ACC112 (cell line): ENCODE data around the gene NFIL3.
"Not testable (repeated sequence)": the region's sequence is repeated elsewhere in the genome, so short reads cannot be mapped to it uniquely, and the experiment has no call there.

Source experiments
- H2AFZ ChIP-seq: fragments of 200-600 bp; sonication (generic); one replicate; pipeline ENCODE4 v1.6.0; 2017; ENCODE audit warnings: antibody characterized with exemption, low read length; ENCODE audit not compliant: unreplicated experiment
- H3K27ac ChIP-seq: fragments of 200-600 bp; sonication (generic); 2 replicates; pipeline ENCODE4 v1.5.1; 2014; ENCODE audit warnings: low read depth, mild to moderate bottlenecking, antibody characterized with exemption, low read length, moderate library complexity
- H3K27me3 ChIP-seq: fragments of 200-600 bp; sonication (generic); 2 replicates; pipeline ENCODE4 v1.6.1; 2014; ENCODE audit warnings: mild to moderate bottlenecking, antibody characterized with exemption, low read length, moderate library complexity, mixed read lengths; ENCODE audit not compliant: insufficient read depth
- H3K36me3 ChIP-seq: fragments of 200-600 bp; sonication (generic); 2 replicates; pipeline ENCODE4 v1.6.1; 2016; ENCODE audit warnings: mild to moderate bottlenecking, antibody characterized with exemption, low read length, moderate library complexity, mixed read lengths; ENCODE audit not compliant: insufficient read depth
- H3K4me1 ChIP-seq: fragments of 200-600 bp; sonication (generic); one replicate; pipeline ENCODE4 v1.6.1; 2016; ENCODE audit warnings: low read length, mixed read lengths; ENCODE audit not compliant: insufficient read depth, unreplicated experiment, control insufficient read depth
- H3K4me3 ChIP-seq: fragments of 200-600 bp; sonication (generic); 2 replicates; pipeline ENCODE4 v1.5.1; 2014; ENCODE audit warnings: mild to moderate bottlenecking, low read depth, low read length
- H3K79me2 ChIP-seq: fragments of 200-600 bp; sonication (generic); one replicate; pipeline ENCODE4 v1.6.0; 2016; ENCODE audit warnings: low read length; ENCODE audit not compliant: control insufficient read depth, unreplicated experiment, insufficient read depth

The NFIL3 gene

DNA sequence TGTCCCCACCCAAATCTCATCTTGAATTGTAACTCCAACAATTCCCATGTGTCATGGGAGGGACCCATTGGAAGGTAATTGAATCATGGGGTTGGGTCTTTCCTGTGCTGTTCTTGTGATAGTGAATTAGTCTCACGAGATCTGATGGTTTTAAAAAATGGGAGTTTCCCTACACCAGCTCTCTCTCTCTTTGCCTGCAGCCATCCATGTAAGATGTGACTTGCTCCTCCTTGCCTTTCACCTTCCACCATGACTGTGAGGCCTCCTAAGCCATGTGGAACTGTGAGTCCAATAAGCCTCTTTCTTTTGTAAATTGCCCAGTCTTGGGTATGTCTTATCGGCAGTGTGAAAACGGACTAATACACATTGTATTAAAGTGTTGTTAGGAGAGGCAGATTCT lies 45.6 kb downstream of the NFIL3 start:
- not testable (repeated sequence) for H3K27me3 ChIP-seq, H3K36me3 ChIP-seq, H3K79me2 ChIP-seq, H3K27ac ChIP-seq, H2AFZ ChIP-seq, H3K4me3 ChIP-seq
- peaks cover 17% of the 10 kb centered on the region for H3K4me1 ChIP-seq

- Histone ChIP-seq H3K27me3 (no peaks in the 10 kb centered on the region), H2AFZ (no peak overlapping the region)
Observed at GRCh38 chr9:91376239-91376638, 47.4 kb downstream of the NFIL3 start.

GRCh38 chr9:91374939-91375338 lies 48.7 kb downstream of the NFIL3 start:
- peaks cover 17% of the 10 kb centered on the region for H3K4me1 ChIP-seq
- no peak overlapping the region for H3K4me3 ChIP-seq
- H3K36me3 ChIP-seq = no peaks in the 10 kb centered on the region
- no peak overlapping the region for H2AFZ ChIP-seq
- H3K79me2 ChIP-seq = no peaks in the 10 kb centered on the region
- H3K27me3 ChIP-seq = no peaks in the 10 kb centered on the region
- peak overlapping the region; percentile 32; the same call in 1 of the 2 replicates for H3K27ac ChIP-seq

More at GRCh38 chr9:91376239-91376638, 47.4 kb downstream of the NFIL3 start:
- Histone ChIP-seq H3K27ac (no peak overlapping the region), H3K4me1 (peaks cover 17% of the 10 kb centered on the region), H3K79me2 (no peaks in the 10 kb centered on the region), H3K4me3 (no peak overlapping the region), H3K36me3 (no peaks in the 10 kb centered on the region)

- Histone ChIP-seq H3K79me2 (no peaks in the 10 kb centered on the region), H3K27me3 (no peaks in the 10 kb centered on the region), H3K4me1 (peaks cover 8% of the 10 kb centered on the region), H3K36me3 (no peaks in the 10 kb centered on the region), H3K4me3 (no peak overlapping the region), H2AFZ (no peak overlapping the region), H3K27ac (no peak overlapping the region)
Observed at GRCh38 chr9:91371894-91372293, 51.7 kb downstream of the NFIL3 start.

DNA sequence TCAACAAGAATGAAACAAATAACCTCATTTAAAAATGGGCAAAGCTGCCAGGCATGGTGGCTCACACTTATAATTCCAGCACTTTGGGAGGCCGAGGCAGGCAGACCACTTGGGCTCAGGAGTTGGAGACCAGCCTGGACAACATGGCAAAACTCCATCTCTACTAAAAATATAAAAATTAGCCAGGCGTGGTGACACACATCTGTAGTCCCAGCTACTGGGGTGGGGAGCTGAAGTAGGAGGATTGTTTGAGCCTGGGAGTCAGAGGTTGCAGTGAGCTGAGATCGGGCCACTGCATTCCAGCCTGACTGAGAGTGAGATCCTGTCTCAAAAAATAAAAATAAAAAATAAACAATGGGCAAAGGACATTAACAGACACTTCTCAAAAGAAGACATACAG lies 53.6 kb downstream of the NFIL3 start:
- H3K79me2 ChIP-seq, H3K4me1 ChIP-seq, H2AFZ ChIP-seq, H3K27me3 ChIP-seq, H3K27ac ChIP-seq, H3K36me3 ChIP-seq, H3K4me3 ChIP-seq: not testable (repeated sequence)

DNA sequence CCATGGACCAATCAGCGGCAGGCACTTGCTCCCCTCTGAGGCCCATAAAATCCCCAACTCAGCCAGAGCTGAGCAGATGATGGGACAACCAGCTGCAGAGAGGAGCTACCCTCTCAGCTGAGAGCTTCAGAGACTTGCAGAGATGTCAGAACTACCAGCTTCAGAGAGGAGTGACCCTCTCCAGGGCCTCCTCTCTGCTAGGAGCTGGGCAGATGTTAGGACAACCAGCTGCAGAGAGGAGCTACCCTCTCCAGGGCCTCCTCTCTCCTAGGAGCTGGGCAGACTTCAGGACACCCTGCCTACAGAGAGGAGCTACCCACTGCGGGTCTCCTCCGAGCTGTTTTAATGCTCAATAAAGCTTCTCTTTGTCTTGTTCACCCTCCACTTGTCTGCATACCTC lies 58.9 kb downstream of the NFIL3 start:
- Histone ChIP-seq H2AFZ (no peak overlapping the region), H3K27me3 (no peaks in the 10 kb centered on the region), H3K4me1 (peaks cover 14% of the 10 kb centered on the region), H3K79me2 (peaks cover 19% of the 10 kb centered on the region), H3K36me3 (no peaks in the 10 kb centered on the region), H3K27ac (no peak overlapping the region), H3K4me3 (no peak overlapping the region)

GRCh38 chr9:91364005-91364404 lies 59.6 kb downstream of the NFIL3 start:
- Histone ChIP-seq H3K36me3 (no peaks in the 10 kb centered on the region), H3K27me3 (no peaks in the 10 kb centered on the region), H2AFZ (no peak overlapping the region), H3K79me2 (peaks cover 26% of the 10 kb centered on the region), H3K4me3 (no peak overlapping the region), H3K4me1 (peaks cover 21% of the 10 kb centered on the region), H3K27ac (no peak overlapping the region)

DNA sequence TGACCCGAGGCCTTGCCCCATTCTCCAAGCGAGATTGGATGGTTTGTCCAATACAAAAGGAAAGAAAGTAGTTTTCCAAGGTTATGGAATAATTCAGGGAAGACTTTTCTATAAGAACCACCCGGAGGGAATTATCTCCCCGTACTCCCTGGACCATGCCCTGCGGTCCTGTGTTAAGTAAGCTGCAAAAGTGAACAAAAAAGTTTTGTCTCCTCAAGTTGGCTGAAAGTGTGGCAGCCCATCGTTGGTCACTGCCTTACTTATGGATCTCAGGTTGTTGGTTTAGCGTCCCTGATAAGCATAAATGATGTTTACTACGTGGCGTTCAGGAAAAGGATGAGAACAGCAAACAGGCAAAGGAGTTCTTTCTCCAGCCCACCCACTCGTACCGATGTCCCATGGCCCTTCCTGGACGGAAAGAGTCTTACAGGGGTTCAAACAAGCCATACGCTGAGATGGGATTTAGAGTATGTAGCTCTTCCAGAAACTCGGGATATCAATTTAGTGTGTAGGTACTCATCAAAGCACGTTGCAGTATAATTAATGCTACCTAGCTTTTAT lies 61.5 kb downstream of the NFIL3 start:
- Histone ChIP-seq H3K27ac (no peak overlapping the region), H3K79me2 (peaks cover 43% of the 10 kb centered on the region), H3K36me3 (no peaks in the 10 kb centered on the region), H3K27me3 (no peaks in the 10 kb centered on the region), H2AFZ (peak overlapping the region; percentile 99), H3K4me3 (peak overlapping the region; percentile 89), H3K4me1 (peaks cover 22% of the 10 kb centered on the region)

GRCh38 chr9:91361291-91362050 lies 62.2 kb downstream of the NFIL3 start, which contains the start of gene AUH:
AUH (minus strand) TSS chr9:91361918; CDS start chr9:91361889, 29 bp downstream.
- Histone ChIP-seq H3K79me2 (peaks cover 47% of the 10 kb centered on the region), H2AFZ (peak within 1 kb of the TSS; percentile 99), H3K27ac (peak within 1 kb of the TSS; percentile 1; the same call in 1 of the 2 replicates), H3K27me3 (no peaks in the 10 kb centered on the region), H3K4me1 (peaks cover 22% of the 10 kb centered on the region), H3K4me3 (peak within 1 kb of the TSS; percentile 89), H3K36me3 (no peaks in the 10 kb centered on the region)

- H3K36me3 ChIP-seq = 0 out of 2 replicates have a peak, but pooled peaks cover under 1% of the 10 kb centered on the region
- H3K4me1 ChIP-seq = peaks cover 22% of the 10 kb centered on the region
- peak overlapping the region; percentile 89 for H3K4me3 ChIP-seq
- no peaks in the 10 kb centered on the region for H3K27me3 ChIP-seq
- no peak overlapping the region; the same call in 1 of the 2 replicates for H3K27ac ChIP-seq
- H3K79me2 ChIP-seq = peaks cover 47% of the 10 kb centered on the region
- peak overlapping the region; percentile 97 for H2AFZ ChIP-seq
Observed at GRCh38 chr9:91360551-91361290, 62.9 kb downstream of the NFIL3 start.
